Activated CD4-positive, alpha-beta T cell treated with anti-CD3 and anti-CD28 coated beads, Interleukin-2, amount 10 ng/mL, durations not matched to agents 24 days and 14 days (primary cell): Measurements from ENCODE around the gene POMP. TPM values are rescaled to one million over a fixed set of nuclear protein-coding genes. Genes with fewer than 3 reads are reported as not detected.
"Not testable (repeated sequence)": the region's sequence is repeated elsewhere in the genome, so short reads cannot be mapped to it uniquely, and the experiment has no call there.

Experiments used
- DNase-seq: peaks from one replicate; pipeline ENCODE4 v3.0.0; 2022
- H3K27ac Mint-ChIP-seq: one replicate; pipeline ENCODE4 v1.8.0; 2022; ENCODE audit warnings: mild to moderate bottlenecking, mixed read lengths
- H3K27me3 Mint-ChIP-seq: one replicate; pipeline ENCODE4 v1.8.0; 2022; ENCODE audit warnings: mixed read lengths
- H3K36me3 Mint-ChIP-seq: one replicate; pipeline ENCODE4 v1.8.0; 2022; ENCODE audit warnings: low read depth, mild to moderate bottlenecking, mixed read lengths
- H3K4me1 Mint-ChIP-seq: one replicate; pipeline ENCODE4 v1.8.0; 2021; ENCODE audit warnings: mixed read lengths
- H3K4me3 Mint-ChIP-seq: one replicate; pipeline ENCODE4 v1.8.0; 2022; ENCODE audit warnings: mild to moderate bottlenecking, moderate library complexity, mixed read lengths
- H3K9me3 Mint-ChIP-seq: one replicate; pipeline ENCODE4 v1.8.0; 2021; ENCODE audit warnings: mixed read lengths
- intact Hi-C: fragments of 100-400 bp; cut with micrococcal nuclease; formaldehyde crosslinking; loops from one replicate; pipeline ENCODE4 v1.15.1; 2023
- total RNA-seq: library from RNA; stranded (reverse); gene quantifications from 2 replicates; pipeline ENCODE4 v1.2.3, GENCODE V29; 2022

The POMP gene
- total RNA-seq, 1 donor from 2014 or later = 152 TPM

DNA sequence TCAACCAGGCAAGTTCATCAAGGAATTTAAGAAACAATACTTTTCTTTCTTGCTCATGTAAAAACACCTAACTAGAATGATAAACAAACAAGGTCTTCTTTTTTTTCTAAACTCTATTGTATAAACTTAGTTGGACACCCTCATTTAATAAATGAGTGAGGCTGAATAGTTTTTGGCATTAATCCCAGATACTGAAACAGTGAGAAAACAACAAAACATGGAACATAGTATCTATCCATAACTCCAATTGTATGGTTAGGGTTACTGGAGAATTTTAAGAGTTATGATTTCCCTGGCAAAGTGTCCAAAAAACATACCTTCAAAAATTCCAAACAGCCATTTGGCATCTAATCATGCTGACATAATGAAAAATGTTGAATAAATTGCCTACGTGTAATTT, 5.8 kb upstream of the POMP start:
- Mint-ChIP-seq H3K9me3 (no peaks in the 10 kb centered on the region), H3K36me3 (peaks cover 13% of the 10 kb centered on the region), H3K4me3 (no peak overlapping the region), H3K27ac (no peak overlapping the region), H3K4me1 (peaks cover 31% of the 10 kb centered on the region), H3K27me3 (no peaks in the 10 kb centered on the region)
- intact Hi-C loops = no loop called here
- no peak for DNase-seq

GRCh38 chr13:28654276-28654675, 4.7 kb upstream of the POMP start:
- peaks cover 33% of the 10 kb centered on the region for H3K4me1 Mint-ChIP-seq
- H3K27ac Mint-ChIP-seq = no peak overlapping the region
- peaks cover 15% of the 10 kb centered on the region for H3K36me3 Mint-ChIP-seq
- no peak overlapping the region for H3K4me3 Mint-ChIP-seq
- no peak for DNase-seq
- H3K9me3 Mint-ChIP-seq = no peaks in the 10 kb centered on the region
- no peaks in the 10 kb centered on the region for H3K27me3 Mint-ChIP-seq
- intact Hi-C loops = no loop called here

GRCh38 chr13:28655561-28655960, 3.4 kb upstream of the POMP start:
- DNase-seq = no peak
- H3K4me3 Mint-ChIP-seq = no peak overlapping the region
- intact Hi-C loops = loop anchor here (5.0 kb wide), 2 partner anchors 133 to 253 kb away; no protein-coding TSS in a partner anchor
- peaks cover 38% of the 10 kb centered on the region for H3K4me1 Mint-ChIP-seq
- no peaks in the 10 kb centered on the region for H3K9me3 Mint-ChIP-seq
- no peaks in the 10 kb centered on the region for H3K27me3 Mint-ChIP-seq
- H3K27ac Mint-ChIP-seq = no peak overlapping the region
- H3K36me3 Mint-ChIP-seq = peaks cover 27% of the 10 kb centered on the region

GRCh38 chr13:28657784-28658538, 969 bp upstream of the POMP start:
- Mint-ChIP-seq H3K9me3 (no peaks in the 10 kb centered on the region), H3K27me3 (no peaks in the 10 kb centered on the region), H3K36me3 (peaks cover 42% of the 10 kb centered on the region), H3K4me3 (peak overlapping the region; percentile 97), H3K27ac (peak overlapping the region; percentile 99), H3K4me1 (peaks cover 49% of the 10 kb centered on the region)
- DNase-seq = no peak
- intact Hi-C loops = loop anchor here (2.0 to 5.0 kb wide), 8 partner anchors 21 to 1231 kb away; partner anchors contain the start of genes LNX2 and POLR1D

- no peaks in the 10 kb centered on the region for H3K9me3 Mint-ChIP-seq
- no peaks in the 10 kb centered on the region for H3K27me3 Mint-ChIP-seq
- H3K27ac Mint-ChIP-seq = peak overlapping the region; percentile 99
- peaks cover 49% of the 10 kb centered on the region for H3K4me1 Mint-ChIP-seq
- peak overlapping the region; percentile 97 for H3K4me3 Mint-ChIP-seq
- peak; percentile 69 for DNase-seq
- intact Hi-C loops = loop anchor here (2.0 to 5.0 kb wide), 8 partner anchors 22 to 1232 kb away; partner anchors contain the start of genes LNX2 and POLR1D
- peaks cover 42% of the 10 kb centered on the region for H3K36me3 Mint-ChIP-seq
Measured at GRCh38 chr13:28658539-28658795, 463 bp upstream of the POMP start.

GRCh38 chr13:28659621-28659970, 666 bp downstream of the POMP start:
- Mint-ChIP-seq H3K9me3 (no peaks in the 10 kb centered on the region), H3K36me3 (peaks cover 46% of the 10 kb centered on the region)

DNA sequence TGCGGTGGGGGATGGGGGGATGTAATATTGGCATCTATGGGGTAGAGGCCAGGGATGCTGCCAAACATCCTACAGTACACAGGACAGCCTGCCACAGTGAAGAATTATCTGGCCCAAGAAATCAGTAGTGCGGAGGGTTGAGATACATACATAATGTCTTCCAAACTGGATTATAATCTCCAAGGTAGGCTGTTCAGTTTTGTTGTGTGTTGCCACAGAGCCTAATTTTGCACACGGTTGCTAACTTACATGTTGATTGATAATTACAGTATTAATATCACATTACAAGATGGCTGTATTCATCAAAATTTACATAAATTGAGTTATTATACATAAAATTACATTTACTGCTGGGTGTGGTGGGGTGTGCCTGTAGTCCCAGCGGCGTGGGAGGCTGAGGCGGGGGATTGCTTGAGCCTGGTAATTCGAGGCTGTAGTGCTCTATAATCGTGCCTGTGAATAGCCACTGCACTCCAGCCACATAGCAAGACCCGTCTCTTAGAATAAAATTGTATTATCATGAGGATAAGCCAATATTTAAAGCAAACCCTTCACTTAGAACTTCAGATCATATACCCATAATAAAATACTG, 8.1 kb downstream of the POMP start:
- Mint-ChIP-seq H3K4me3 (no peak overlapping the region), H3K36me3 (peaks cover 82% of the 10 kb centered on the region), H3K4me1 (peaks cover 29% of the 10 kb centered on the region), H3K9me3 (no peaks in the 10 kb centered on the region), H3K27me3 (no peaks in the 10 kb centered on the region), H3K27ac (no peak overlapping the region)
- no peak for DNase-seq
- intact Hi-C loops = no loop called here

More at GRCh38 chr13:28659621-28659970, 666 bp downstream of the POMP start:
- Mint-ChIP-seq H3K27ac (peak overlapping the region; percentile 99), H3K4me1 (peaks cover 49% of the 10 kb centered on the region), H3K27me3 (no peaks in the 10 kb centered on the region), H3K4me3 (peak overlapping the region; percentile 97)
- intact Hi-C loops = loop anchor here (1.0 to 5.0 kb wide), 14 partner anchors 9 to 1233 kb away; partner anchors contain the start of genes LNX2 and POLR1D
- no peak for DNase-seq

DNA sequence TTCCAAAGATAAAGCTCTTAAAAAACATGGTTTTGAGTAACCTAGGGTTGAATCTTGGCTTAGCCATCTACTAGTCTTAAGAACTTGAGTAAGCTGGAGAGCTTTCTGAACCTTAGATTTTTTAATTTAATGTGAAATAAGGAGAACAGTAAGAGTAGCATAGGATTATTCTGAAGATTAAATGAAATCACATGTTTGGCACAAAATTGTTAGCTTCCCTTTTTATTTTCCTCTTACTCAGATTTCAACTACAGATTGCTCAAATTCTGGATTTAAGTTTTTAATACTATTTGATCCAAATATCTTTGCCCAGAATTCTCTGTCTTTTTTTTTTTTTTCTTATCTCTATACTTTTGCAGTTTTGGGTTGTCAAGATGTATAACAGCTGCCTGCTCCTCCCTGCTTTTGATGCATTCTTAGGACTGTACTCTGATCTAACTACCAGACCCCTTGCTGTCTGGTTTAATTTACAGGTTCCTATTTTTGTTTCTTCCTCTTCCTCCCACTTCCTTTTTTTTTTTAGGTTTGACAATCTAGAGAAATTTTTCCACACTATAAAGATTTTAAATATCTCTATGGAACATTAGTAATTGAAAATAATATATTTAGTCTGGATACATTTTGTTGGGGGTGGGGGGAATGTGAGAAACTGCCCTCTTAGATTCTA, 12.3 kb downstream of the POMP start:
- intact Hi-C loops = no loop called here
- Mint-ChIP-seq H3K36me3 (peaks cover 83% of the 10 kb centered on the region), H3K27ac (peak overlapping the region; percentile 29), H3K4me1 (peaks cover 13% of the 10 kb centered on the region), H3K4me3 (no peak overlapping the region), H3K9me3 (no peaks in the 10 kb centered on the region), H3K27me3 (no peaks in the 10 kb centered on the region)
- DNase-seq = no peak

DNA sequence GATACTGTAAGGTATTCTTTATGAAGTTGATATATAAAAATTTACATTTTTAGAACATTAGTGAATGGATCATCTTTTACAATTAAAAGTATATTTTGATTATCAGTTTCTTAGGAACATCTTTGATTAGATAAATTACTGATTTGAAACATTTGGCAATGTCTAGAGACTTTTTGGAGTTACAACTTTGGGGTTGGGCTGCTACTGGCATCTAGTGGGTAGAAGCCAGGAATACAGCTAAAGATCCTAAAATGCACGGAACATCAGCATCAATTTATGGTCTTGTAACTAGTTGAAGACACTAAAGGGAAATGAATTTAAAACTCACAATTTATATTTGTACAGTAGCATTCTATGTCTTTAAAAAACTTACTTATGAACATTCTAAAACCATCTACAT, 19.9 kb downstream of the POMP start:
- Mint-ChIP-seq H3K9me3 (no peaks in the 10 kb centered on the region), H3K36me3 (peaks cover 33% of the 10 kb centered on the region), H3K4me3 (no peak overlapping the region), H3K27me3 (no peaks in the 10 kb centered on the region), H3K27ac (no peak overlapping the region), H3K4me1 (peaks cover 4% of the 10 kb centered on the region)
- DNase-seq = no peak
- intact Hi-C loops = loop anchor here (2.0 kb wide), 1 partner anchor 118 kb away; no protein-coding TSS in a partner anchor

DNA sequence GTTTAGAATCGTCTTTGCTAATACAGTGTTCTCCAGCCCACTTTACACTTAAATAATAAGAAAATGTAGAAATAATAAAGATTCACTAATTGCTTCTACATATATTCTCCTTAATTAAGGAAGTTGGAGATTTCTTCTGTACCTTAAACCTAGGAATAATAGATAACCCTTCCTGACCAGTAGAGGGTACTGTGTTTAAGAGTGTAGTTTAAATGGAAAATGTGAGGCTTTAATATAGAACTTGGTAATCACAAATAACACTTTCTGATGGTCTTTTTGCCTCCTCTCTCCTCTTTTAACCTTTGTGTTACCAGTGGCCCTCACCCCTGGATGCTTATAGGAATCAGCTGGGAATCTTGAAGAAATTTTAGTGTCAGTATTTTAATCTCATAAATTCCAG, 20.7 kb downstream of the POMP start:
- Mint-ChIP-seq H3K4me1 (peaks cover 4% of the 10 kb centered on the region), H3K4me3 (no peak overlapping the region), H3K9me3 (no peaks in the 10 kb centered on the region), H3K27me3 (no peaks in the 10 kb centered on the region), H3K36me3 (peaks cover 25% of the 10 kb centered on the region), H3K27ac (no peak overlapping the region)
- no peak for DNase-seq
- intact Hi-C loops = loop anchor here (2.0 kb wide), 1 partner anchor 117 kb away; no protein-coding TSS in a partner anchor

- H3K36me3 Mint-ChIP-seq = peaks cover 20% of the 10 kb centered on the region
- intact Hi-C loops = no loop called here
- H3K9me3 Mint-ChIP-seq = no peaks in the 10 kb centered on the region
- H3K27me3 Mint-ChIP-seq = peaks cover 1% of the 10 kb centered on the region
- H3K27ac Mint-ChIP-seq = no peak overlapping the region
- no peak overlapping the region for H3K4me3 Mint-ChIP-seq
- no peak for DNase-seq
- peaks cover 4% of the 10 kb centered on the region for H3K4me1 Mint-ChIP-seq
Measured at GRCh38 chr13:28680541-28680940, 21.6 kb downstream of the POMP start.

DNA sequence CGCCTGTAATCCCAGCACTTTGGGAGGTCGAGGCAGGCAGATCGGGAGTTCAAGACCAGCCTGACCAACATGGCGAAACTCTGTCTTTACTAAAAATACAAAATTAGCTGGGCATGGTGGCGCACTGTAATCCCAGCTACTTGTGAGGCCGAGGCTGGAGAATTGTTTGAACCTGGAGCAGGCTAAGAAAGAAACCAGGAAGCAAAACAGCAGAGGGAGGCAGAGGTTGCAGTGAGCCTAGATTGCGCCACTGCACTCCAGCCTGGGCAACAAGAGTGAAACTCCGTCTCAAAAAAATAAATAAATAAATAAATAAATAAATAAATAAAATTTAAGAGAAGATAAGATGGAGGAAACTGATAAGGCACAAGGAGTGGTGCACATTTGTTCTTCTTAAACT, 24.2 kb downstream of the POMP start:
- H3K4me3 Mint-ChIP-seq, H3K27ac Mint-ChIP-seq, intact Hi-C loops, DNase-seq, H3K4me1 Mint-ChIP-seq, H3K9me3 Mint-ChIP-seq, H3K36me3 Mint-ChIP-seq: not testable (repeated sequence)
- peaks cover 15% of the 10 kb centered on the region for H3K27me3 Mint-ChIP-seq

DNA sequence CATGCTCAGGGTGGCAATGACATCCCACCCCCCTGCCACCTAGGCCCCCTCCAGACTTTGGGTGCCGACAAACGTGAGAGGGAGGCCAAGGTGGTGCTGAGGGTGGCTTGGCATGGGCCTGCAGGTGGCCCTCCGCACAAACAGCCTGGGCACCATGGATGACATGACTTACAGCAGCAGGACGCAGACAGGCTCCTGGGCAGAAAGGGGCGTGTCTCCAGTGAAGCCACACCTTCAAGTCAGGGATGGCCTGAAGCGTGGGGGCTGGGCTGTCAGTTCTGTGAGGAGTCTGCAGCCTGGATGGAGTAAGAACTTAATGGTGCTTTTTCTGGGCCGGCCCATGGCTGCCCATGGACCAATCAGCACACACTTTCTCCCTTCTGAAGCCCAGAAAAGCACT, 25.3 kb downstream of the POMP start:
- Mint-ChIP-seq H3K36me3 (peaks cover 4% of the 10 kb centered on the region), H3K9me3 (peaks cover 14% of the 10 kb centered on the region), H3K27me3 (peaks cover 15% of the 10 kb centered on the region), H3K4me1 (no peaks in the 10 kb centered on the region), H3K27ac (no peak overlapping the region), H3K4me3 (no peak overlapping the region)
- DNase-seq = no peak
- intact Hi-C loops = no loop called here

GRCh38 chr13:28685114-28685513, 26.2 kb downstream of the POMP start:
- no peak overlapping the region for H3K4me3 Mint-ChIP-seq
- DNase-seq = no peak
- no peak overlapping the region for H3K27ac Mint-ChIP-seq
- no peaks in the 10 kb centered on the region for H3K36me3 Mint-ChIP-seq
- intact Hi-C loops = no loop called here
- no peaks in the 10 kb centered on the region for H3K4me1 Mint-ChIP-seq
- H3K27me3 Mint-ChIP-seq = peaks cover 21% of the 10 kb centered on the region
- H3K9me3 Mint-ChIP-seq = peaks cover 16% of the 10 kb centered on the region
